Vagina (tissue), 2 donors: ENCODE measurements around the gene TBC1D22A. TPM values are rescaled to one million over a fixed set of nuclear protein-coding genes. Genes with fewer than 3 reads are reported as not detected.

ENCODE experiments used
- DNase-seq, 2 donors: peaks; one replicate each; pipeline ENCODE4 v3.0.0-alpha.2; 2017; ENCODE audit errors: extremely low spot score in 2 of 2
- H3K27ac ChIP-seq: fragments of 200-600 bp; sonication (generic); one replicate; pipeline ENCODE4 v1.5.1; 2019
- H3K27me3 ChIP-seq: fragments of 200-600 bp; sonication (generic); one replicate; pipeline ENCODE4 v1.5.1; 2019
- H3K36me3 ChIP-seq, 2 donors: fragments of 200-600 bp; sonication (generic); one replicate each; pipeline ENCODE4 v1.5.1; 2017 to 2019
- H3K4me1 ChIP-seq: fragments of 200-600 bp; sonication (generic); one replicate; pipeline ENCODE4 v1.5.1; 2019
- H3K4me3 ChIP-seq, 2 donors: fragments of 200-600 bp; sonication (generic); 1 replicate in 1 of 2; 2 replicates in 1 of 2; pipeline ENCODE4 v1.5.1; 2016 to 2019
- H3K9me3 ChIP-seq: fragments of 200-600 bp; sonication (generic); one replicate; pipeline ENCODE4 v1.5.1; 2019
- CTCF ChIP-seq, 3 experiments: fragments of 450-650 bp in 2 of 3; fragments of 200-600 bp in 1 of 3; sonication (generic) in 1 of 3; IDR thresholded peaks; one replicate each; pipeline ENCODE4 v1.5.1; 2017 to 2019; ENCODE audit warnings: antibody characterized with exemption in 3 of 3, mild to moderate bottlenecking in 2 of 3, moderate library complexity in 2 of 3
- POLR2A ChIP-seq, 2 donors: fragments of 450-650 bp; IDR thresholded peaks; one replicate each; pipeline ENCODE4 v1.6.1; 2017; ENCODE audit warnings: antibody characterized with exemption in 2 of 2, mild to moderate bottlenecking in 2 of 2, moderate library complexity in 2 of 2
- POLR2AphosphoS5 ChIP-seq, 2 donors: sonication (generic); formaldehyde crosslinking; IDR thresholded peaks; one replicate each; pipeline ENCODE4 v1.9.0; 2017; ENCODE audit warnings: antibody characterized with exemption in 2 of 2, mild to moderate bottlenecking in 2 of 2, low read depth in 1 of 2; ENCODE audit not compliant: insufficient read depth in 1 of 2
- intact Hi-C: fragments of 100-400 bp; cut with DNase I; formaldehyde crosslinking; loops from one replicate; pipeline ENCODE4 v1.15.1; 2023
- total RNA-seq: library from RNA; depleted of rRNA; stranded (reverse); fragments of >200 nt; gene quantifications from one replicate; pipeline ENCODE4 v1.2.3, GENCODE V29; 2016

Gene TBC1D22A
- total RNA-seq, 1 donor from 2014 or later, result 38.3 TPM

DNA sequence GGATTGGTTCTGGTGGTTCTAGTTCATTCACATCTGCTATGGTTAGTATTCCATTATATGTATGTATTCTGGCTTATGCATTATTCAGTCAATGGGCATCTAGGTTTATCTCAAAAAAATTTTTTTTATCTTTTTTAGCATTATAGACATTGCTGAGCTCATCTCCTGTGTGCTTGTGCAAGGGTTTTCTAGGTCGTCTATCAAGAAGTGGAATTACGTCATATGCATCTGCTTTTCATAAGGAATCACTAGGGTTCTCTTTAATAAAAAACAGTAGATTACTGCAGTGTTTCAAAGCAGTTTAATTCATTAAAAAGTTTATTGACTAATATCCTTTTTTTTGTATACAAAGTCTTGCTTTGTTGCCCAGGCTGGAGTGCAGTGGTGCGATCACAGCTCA, 21.3 kb downstream of the TBC1D22A start:
- Histone ChIP-seq H3K4me1 (no peaks in the 10 kb centered on the region), H3K27ac (no peak overlapping the region)
- DNase-seq, result no peak

DNA sequence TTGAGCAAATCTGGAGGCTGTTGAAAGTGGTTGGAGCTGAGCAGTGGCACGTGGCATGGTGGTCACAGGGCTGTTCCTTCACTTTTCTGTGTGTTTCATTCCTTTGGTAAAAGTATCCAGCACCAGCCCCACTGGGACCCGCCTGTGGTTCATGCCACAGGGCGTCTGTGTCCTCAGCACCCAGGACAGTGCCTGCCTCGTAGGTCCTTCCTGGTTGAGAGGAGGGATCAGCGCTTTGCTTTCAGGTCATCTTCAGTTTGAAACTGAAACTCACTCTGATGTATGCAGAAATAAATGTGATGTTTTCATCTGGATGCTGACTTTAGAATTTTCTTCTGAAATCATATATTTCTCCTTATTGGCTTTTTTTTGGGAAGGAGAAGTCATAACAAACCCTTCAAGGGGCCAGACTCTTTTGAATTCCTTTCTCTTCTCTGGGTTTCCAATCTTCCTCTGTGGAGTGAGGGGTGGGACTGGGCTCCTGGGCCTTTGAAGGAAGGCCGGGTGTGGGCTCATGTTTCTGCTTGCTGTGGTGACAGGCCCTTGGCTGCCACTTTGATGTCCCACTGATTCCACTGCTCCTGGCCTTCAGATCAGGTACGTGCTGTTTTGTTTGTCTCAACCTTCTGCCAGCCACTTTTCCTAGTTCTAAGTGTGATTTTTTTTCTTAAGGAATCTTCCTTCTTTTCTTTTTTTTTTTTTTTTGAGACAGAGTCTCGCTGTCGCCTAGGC, 26.2 kb downstream of the TBC1D22A start:
- intact Hi-C loops, result no loop called here
- Histone ChIP-seq H3K4me3 (no peak overlapping the region), H3K27ac (no peak overlapping the region), H3K36me3 (peaks cover 0 to 5% of the 10 kb centered on the region in 2 donors), H3K9me3 (no peaks in the 10 kb centered on the region), H3K4me1 (peaks cover 23% of the 10 kb centered on the region), H3K27me3 (no peaks in the 10 kb centered on the region)
- TF ChIP-seq CTCF (IDR thresholded peaks at IDR 0.05), result no peak
- no peak for TF ChIP-seq POLR2AphosphoS5 (IDR thresholded peaks at IDR 0.05; ENCODE audit: insufficient read depth in 1 of 2, low read depth in 1 of 2)
- no peak for TF ChIP-seq POLR2A (IDR thresholded peaks at IDR 0.05)
- no peak for DNase-seq

More for the DNA sequence above, 21.3 kb downstream of the TBC1D22A start:
- Histone ChIP-seq H3K4me3 (no peak overlapping the region), H3K27me3 (no peaks in the 10 kb centered on the region), H3K9me3 (no peaks in the 10 kb centered on the region), H3K36me3 (no peaks in the 10 kb centered on the region)
- intact Hi-C loops, result no loop called here
- TF ChIP-seq POLR2AphosphoS5 (IDR thresholded peaks at IDR 0.05; ENCODE audit: insufficient read depth in 1 of 2, low read depth in 1 of 2), result no peak
- no peak for TF ChIP-seq POLR2A (IDR thresholded peaks at IDR 0.05)
- no peak for TF ChIP-seq CTCF (IDR thresholded peaks at IDR 0.05)

DNA sequence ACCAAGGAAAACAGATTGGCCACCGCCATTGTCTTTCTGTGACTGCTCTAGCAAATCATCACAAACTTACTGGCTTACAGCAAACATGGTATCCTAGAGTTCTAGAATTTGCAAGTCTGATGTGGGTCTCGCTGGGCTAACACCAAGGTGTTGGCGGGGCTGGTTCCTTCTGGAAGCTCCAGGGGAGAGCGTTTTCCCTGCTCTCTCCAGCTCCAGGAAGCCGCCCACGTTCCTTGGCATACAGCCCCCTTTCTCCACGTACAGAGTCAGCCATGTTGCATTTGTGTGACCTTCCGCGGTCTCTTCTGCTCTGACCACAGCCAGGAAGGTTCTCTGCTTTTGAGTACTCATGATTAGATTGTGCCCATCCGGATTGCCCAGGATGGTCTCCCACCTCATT, 27.5 kb downstream of the TBC1D22A start:
- no peaks in the 10 kb centered on the region for H3K27me3 ChIP-seq
- intact Hi-C loops, result no loop called here
- no peak for DNase-seq

GRCh38 chr22:46791201-46791731, 28.8 kb downstream of the TBC1D22A start:
- H3K4me3 ChIP-seq, result peak overlapping the region in 1 of 2 donors; percentile 20
- peak overlapping the region; percentile 78 for H3K27ac ChIP-seq
- no peaks in the 10 kb centered on the region for H3K27me3 ChIP-seq
- no peaks in the 10 kb centered on the region for H3K9me3 ChIP-seq
- intact Hi-C loops, result no loop called here
- H3K36me3 ChIP-seq, result peaks cover 0 to 16% of the 10 kb centered on the region in 2 donors
- peaks cover 23% of the 10 kb centered on the region for H3K4me1 ChIP-seq
- TF ChIP-seq POLR2AphosphoS5 (IDR thresholded peaks at IDR 0.05; ENCODE audit: insufficient read depth in 1 of 2, low read depth in 1 of 2) (peak; percentile 45 to 90), POLR2A (IDR thresholded peaks at IDR 0.05) (no peak)
- DNase-seq, result peak in 1 of 2 donors; percentile 85

More for the DNA sequence above, 27.5 kb downstream of the TBC1D22A start:
- Histone ChIP-seq H3K27ac (no peak overlapping the region), H3K36me3 (peaks cover 0 to 16% of the 10 kb centered on the region in 2 donors), H3K9me3 (no peaks in the 10 kb centered on the region), H3K4me1 (peaks cover 23% of the 10 kb centered on the region), H3K4me3 (no peak overlapping the region)
- TF ChIP-seq POLR2A (IDR thresholded peaks at IDR 0.05) (no peak), POLR2AphosphoS5 (IDR thresholded peaks at IDR 0.05; ENCODE audit: insufficient read depth in 1 of 2, low read depth in 1 of 2) (no peak), CTCF (IDR thresholded peaks at IDR 0.05) (no peak)

GRCh38 chr22:46792061-46792796, 29.8 kb downstream of the TBC1D22A start:
- intact Hi-C loops, result no loop called here
- Histone ChIP-seq H3K4me3 (no peak overlapping the region), H3K27me3 (no peaks in the 10 kb centered on the region), H3K27ac (peak overlapping the region; percentile 78), H3K9me3 (no peaks in the 10 kb centered on the region), H3K36me3 (peaks cover 0 to 16% of the 10 kb centered on the region in 2 donors), H3K4me1 (peaks cover 23% of the 10 kb centered on the region)
- TF ChIP-seq CTCF (IDR thresholded peaks at IDR 0.05) (no peak), POLR2AphosphoS5 (IDR thresholded peaks at IDR 0.05; ENCODE audit: insufficient read depth in 1 of 2, low read depth in 1 of 2) (no peak), POLR2A (IDR thresholded peaks at IDR 0.05) (no peak)
- DNase-seq, result no peak
